SK-N-SH (cell line): Measurements from ENCODE around the gene PSMC5. TPM values are rescaled to one million over a fixed set of nuclear protein-coding genes. Genes with fewer than 3 reads are reported as not detected.

Experiments
- CTCF ChIA-PET: fragments of 300-600, 350-600 bp; formaldehyde crosslinking; extraction: SDS; loops from one replicate; lab custom pipeline; 2021; lab: Yijun Ruan, JAX
- POLR2A ChIA-PET: fragments of 350-600 bp; sonication (Branson Sonifier 250); formaldehyde crosslinking; extraction: SDS; loops from one replicate; lab custom pipeline; 2020; ENCODE audit warnings: antibody characterized with exemption, inconsistent platforms; lab: Yijun Ruan, JAX
- DNase-seq: peaks from one replicate; pipeline ENCODE4 v3.0.0; 2012
- H2AFZ ChIP-seq: fragments of 200-600 bp; sonication (generic); 2 replicates; pipeline ENCODE4 v1.8.1; 2016; ENCODE audit warnings: antibody characterized with exemption, mild to moderate bottlenecking, low read depth
- H3F3A ChIP-seq: fragments of 200-600 bp; sonication (generic); replicated peaks from 2 replicates; pipeline ENCODE3; 2016; ENCODE audit warnings: antibody characterized with exemption, mild to moderate bottlenecking; ENCODE audit not compliant: insufficient read depth
- H3K27ac ChIP-seq, 2 experiments: fragments of 200-500 bp in 1 of 2; fragments of 200-600 bp in 1 of 2; sonication (Bioruptor generic) in 1 of 2; sonication (generic), shearing (Covaris generic) in 1 of 2; 2 replicates each; pipeline versions ENCODE4 v1.5.1 to v1.6.1; 2014 to 2016; ENCODE audit warnings: low read depth in 2 of 2, inconsistent platforms in 1 of 2, low read length in 1 of 2, mild to moderate bottlenecking in 1 of 2, mixed read lengths in 1 of 2
- H3K27me3 ChIP-seq: fragments of 200-600 bp; sonication (generic), shearing (Covaris generic); 2 replicates; pipeline ENCODE4 v1.6.1; 2016; ENCODE audit warnings: mixed run types; ENCODE audit not compliant: insufficient read depth
- H3K36me3 ChIP-seq, 2 experiments: fragments of 200-500 bp in 1 of 2; fragments of 200-600 bp in 1 of 2; sonication (Bioruptor generic) in 1 of 2; sonication (generic) in 1 of 2; replicated peaks in 1 of 2; 2 replicates each; pipeline versions ENCODE3 to v1.5.1; 2014 to 2016; ENCODE audit warnings: low read length in 1 of 2, mild to moderate bottlenecking in 1 of 2; ENCODE audit not compliant: insufficient read depth in 2 of 2, control insufficient read depth in 1 of 2
- H3K4me1 ChIP-seq, 2 experiments: fragments of 200-500 bp in 1 of 2; fragments of 200-600 bp in 1 of 2; sonication (Bioruptor generic) in 1 of 2; sonication (generic), shearing (Covaris generic) in 1 of 2; 2 replicates each; pipeline versions ENCODE4 v1.5.1 to v1.6.1; 2014 to 2016; ENCODE audit warnings: low read depth in 1 of 2, low read length in 1 of 2, mixed run types in 1 of 2; ENCODE audit not compliant: insufficient read depth in 2 of 2, control insufficient read depth in 1 of 2
- H3K4me2 ChIP-seq: fragments of 200-600 bp; sonication (generic), shearing (Covaris generic); 2 replicates; pipeline ENCODE4 v1.6.1; 2017; ENCODE audit warnings: mixed run types
- H3K4me3 ChIP-seq, 2 experiments: fragments of 200-500 bp in 1 of 2; fragments of 200-600 bp in 1 of 2; sonication (Bioruptor generic) in 1 of 2; sonication (generic), shearing (Covaris generic) in 1 of 2; 2 replicates each; pipeline versions ENCODE4 v1.5.1 to v1.8.1; 2014 to 2016; ENCODE audit warnings: low read depth in 2 of 2, inconsistent platforms in 1 of 2, low read length in 1 of 2, mild to moderate bottlenecking in 1 of 2, mixed read lengths in 1 of 2, moderate library complexity in 1 of 2
- H3K79me2 ChIP-seq: fragments of 200-600 bp; sonication (generic); 2 replicates; pipeline ENCODE4 v1.8.1; 2017; ENCODE audit warnings: mild to moderate bottlenecking; ENCODE audit not compliant: insufficient read depth
- H3K9ac ChIP-seq: fragments of 200-600 bp; sonication (generic); 2 replicates; pipeline ENCODE4 v1.6.1; 2017; ENCODE audit warnings: mixed run types
- H3K9me2 ChIP-seq: fragments of 200-600 bp; sonication (generic); 2 replicates; pipeline ENCODE4 v1.6.1; 2017; ENCODE audit warnings: mixed run types
- H3K9me3 ChIP-seq: fragments of 200-600 bp; sonication (generic); 2 replicates; pipeline ENCODE4 v1.6.1; 2017; ENCODE audit warnings: mixed run types, mild to moderate bottlenecking, moderate library complexity
- H4K20me1 ChIP-seq: fragments of 200-600 bp; sonication (generic); 2 replicates; pipeline ENCODE4 v1.6.1; 2017; ENCODE audit warnings: mild to moderate bottlenecking, mixed run types; ENCODE audit not compliant: insufficient read depth
- CTCF ChIP-seq: fragments of 200-600 bp; sonication (generic); IDR thresholded peaks from 2 replicates; pipeline ENCODE4 v1.6.1; 2017; ENCODE audit warnings: antibody characterized with exemption, mild to moderate bottlenecking, moderate library complexity
- ELF1 ChIP-seq: IDR thresholded peaks from 2 replicates; pipeline ENCODE4 v1.4.0; 2012
- EZH2phosphoT487 ChIP-seq: fragments of 200-600 bp; sonication (generic); IDR thresholded peaks from 2 replicates; pipeline ENCODE4 v1.6.1; 2017; ENCODE audit warnings: low read depth, mixed run types, mild to moderate bottlenecking, antibody characterized with exemption, moderate library complexity, borderline replicate concordance
- FOSL2 ChIP-seq: IDR thresholded peaks from 2 replicates; pipeline ENCODE4 v1.4.0; 2012; ENCODE audit warnings: low read depth, mild to moderate bottlenecking, moderate library complexity, borderline replicate concordance
- FOXJ3 ChIP-seq: sonication (generic); formaldehyde crosslinking; IDR thresholded peaks from 2 replicates; pipeline ENCODE4 v1.5.1; 2020; ENCODE audit warnings: mild to moderate bottlenecking, missing genetic modification reagents
- FOXM1 ChIP-seq: IDR thresholded peaks from 2 replicates; pipeline ENCODE4 v1.4.0; 2012; ENCODE audit warnings: low read depth, mild to moderate bottlenecking
- IRF3 ChIP-seq: fragments of 150-350 bp; IDR thresholded peaks from 2 replicates; pipeline ENCODE4 v1.6.1; 2016; ENCODE audit warnings: mild to moderate bottlenecking, low read depth, low read length
- JUND ChIP-seq: IDR thresholded peaks from 2 replicates; pipeline ENCODE4 v1.4.0; 2012
- MEF2A ChIP-seq: IDR thresholded peaks from 2 replicates; pipeline ENCODE4 v1.4.0; 2012; ENCODE audit warnings: low read depth, borderline replicate concordance
- MXI1 ChIP-seq: IDR thresholded peaks from 2 replicates; pipeline ENCODE4 v1.6.1; 2012; ENCODE audit warnings: mild to moderate bottlenecking, low read depth, low read length, improper control_type of control experiment
- NFIC ChIP-seq: IDR thresholded peaks from 2 replicates; pipeline ENCODE4 v1.4.0; 2012; ENCODE audit warnings: borderline replicate concordance
- NRF1 ChIP-seq: IDR thresholded peaks from 2 replicates; pipeline ENCODE4 v1.6.1; 2012; ENCODE audit warnings: low read depth, mild to moderate bottlenecking, low read length
- PBX3 ChIP-seq: IDR thresholded peaks from 2 replicates; pipeline ENCODE4; 2012
- POLR2AphosphoS5 ChIP-seq: IDR thresholded peaks from 2 replicates; pipeline ENCODE4 v1.6.1; 2012; ENCODE audit warnings: low read depth, low read length
- RAD21 ChIP-seq: IDR thresholded peaks from 2 replicates; pipeline ENCODE4 v1.6.1; 2012; ENCODE audit warnings: mild to moderate bottlenecking, low read length
- RXRA ChIP-seq: IDR thresholded peaks from 2 replicates; pipeline ENCODE4 v1.4.0; 2012; ENCODE audit warnings: low read depth, mild to moderate bottlenecking, borderline replicate concordance
- USF1 ChIP-seq: IDR thresholded peaks from 2 replicates; pipeline ENCODE4 v1.4.0; 2012; ENCODE audit warnings: low read depth, borderline replicate concordance
- USF2 ChIP-seq: fragments of 150-350 bp; IDR thresholded peaks from 2 replicates; pipeline ENCODE4 v1.6.1; 2017; ENCODE audit warnings: antibody characterized with exemption, low read length, low read depth, borderline replicate concordance
- YY1 ChIP-seq: IDR thresholded peaks from 2 replicates; pipeline ENCODE4 v1.4.0; 2012; ENCODE audit warnings: low read depth, mild to moderate bottlenecking
- WGBS: methylation state at CpG from one replicate; pipeline ENCODE4 v1.1.6; 2017; ENCODE audit warnings: low lambda C conversion rate; 5-methylcytosine and 5-hydroxymethylcytosine counted together
- polyA plus RNA-seq, 3 experiments: library from polyadenylated mRNA; depleted of rRNA; stranded (reverse); fragments of >200 nt; gene quantifications; 2 replicates each; pipeline ENCODE4 v1.2.3, GENCODE V29; 2012

The PSMC5 gene
- polyA plus RNA-seq, 1 of the 3 experiments (the other 2 are of a cell fraction): 424 TPM

- DNase-seq: no peak
- 96% methylated on average over 6 of the region's 12 CpGs for WGBS
- H2AFZ ChIP-seq: no peak overlapping the region
- H3K9ac ChIP-seq: no peak overlapping the region
- POLR2A ChIA-PET: interaction anchor here (9.2 kb wide), 1 partner anchor 8 kb away, joined by 108 read pairs; the partner anchor contains the start of genes FTSJ3 and PSMC5
- CTCF ChIA-PET: interaction anchor here (1.0 to 9.1 kb wide), 3 partner anchors 9 to 110 kb away, joined by 3 to 96 read pairs (median 4); partner anchors contain the start of genes FTSJ3 and PSMC5
- H3K9me3 ChIP-seq: no peaks in the 10 kb centered on the region
- peaks cover 27% of the 10 kb centered on the region for H4K20me1 ChIP-seq
- peaks cover 28% of the 10 kb centered on the region for H3F3A ChIP-seq
- H3K4me2 ChIP-seq: no peak overlapping the region
- no peaks in the 10 kb centered on the region for H3K27me3 ChIP-seq
- H3K36me3 ChIP-seq: peaks cover 31 to 41% of the 10 kb centered on the region in 2 experiments
- peak overlapping the region in 1 of 2 experiments; percentile 4; a peak in 1 of 4 replicates for H3K27ac ChIP-seq
- peaks cover 65% of the 10 kb centered on the region for H3K79me2 ChIP-seq
- no peak for TF ChIP-seq EZH2phosphoT487
- TF ChIP-seq NRF1: no peak
- no peak for TF ChIP-seq ELF1
- TF ChIP-seq IRF3: no peak
- TF ChIP-seq PBX3: no peak
- TF ChIP-seq FOXJ3 (CRISPR knock-in tag): no peak
- TF ChIP-seq RAD21: no peak
- no peak for TF ChIP-seq MEF2A
- TF ChIP-seq YY1: no peak
- no peak for TF ChIP-seq FOXM1
- no peak for TF ChIP-seq POLR2AphosphoS5
- TF ChIP-seq USF1: no peak
- TF ChIP-seq MXI1: no peak
- TF ChIP-seq NFIC: no peak
- TF ChIP-seq, all 33 proteins: peak for 0
- Histone ChIP-seq H3K4me1 (peaks cover 27 to 44% of the 10 kb centered on the region in 2 experiments), H3K9me2 (no peaks in the 10 kb centered on the region), H3K4me3 (no peak overlapping the region)
These were observed 10.2 kb downstream of the PSMC5 start for GRCh38 chr17:63837480-63837879.

GRCh38 chr17:63837962-63838600 is 10.8 kb downstream of the PSMC5 start:
- peak overlapping the region in 1 of 2 experiments; percentile 81; a peak in 1 of 4 replicates for H3K27ac ChIP-seq
- CTCF ChIA-PET: interaction anchor here (0.9 to 9.1 kb wide), 9 partner anchors 9 to 226 kb away, joined by 3 to 96 read pairs (median 4); partner anchors contain the start of genes DDX42, FTSJ3 and PSMC5
- peaks cover 22% of the 10 kb centered on the region for H3F3A ChIP-seq
- no peak overlapping the region for H3K9ac ChIP-seq
- H4K20me1 ChIP-seq: peaks cover 27% of the 10 kb centered on the region
- H3K36me3 ChIP-seq: peaks cover 30 to 35% of the 10 kb centered on the region in 2 experiments
- H3K27me3 ChIP-seq: no peaks in the 10 kb centered on the region
- peaks cover 27 to 44% of the 10 kb centered on the region in 2 experiments for H3K4me1 ChIP-seq
- 84% methylated on average over 5 of the region's 5 CpGs for WGBS
- peak overlapping the region; percentile 17; the same call in 1 of the 2 replicates for H3K4me2 ChIP-seq
- H3K79me2 ChIP-seq: peaks cover 65% of the 10 kb centered on the region
- H3K4me3 ChIP-seq: no peak overlapping the region
- POLR2A ChIA-PET: interaction anchor here (0.6 to 9.2 kb wide), 3 partner anchors 8 to 668 kb away, joined by 3 to 108 read pairs (median 4); partner anchors contain the start of genes CEP95, DDX5, FTSJ3 and PSMC5
- H3K9me2 ChIP-seq: no peaks in the 10 kb centered on the region
- no peaks in the 10 kb centered on the region for H3K9me3 ChIP-seq
- DNase-seq: no peak
- H2AFZ ChIP-seq: no peak overlapping the region
- TF ChIP-seq JUND (no peak), RXRA (no peak), NFIC (no peak), FOXM1 (no peak), FOSL2 (no peak), FOXJ3 (CRISPR knock-in tag) (no peak), PBX3 (no peak), CTCF (no peak), USF2 (no peak), MXI1 (no peak), YY1 (no peak)
